H7 (cell line): Measurements from ENCODE around the gene CHRNA4. TPM values are rescaled to one million over a fixed set of nuclear protein-coding genes. Genes with fewer than 3 reads are reported as not detected.
A peak's percentile ranks its signal among the peaks of the same experiment; 100 is the strongest.
"Not testable (repeated sequence)": the region's sequence is repeated elsewhere in the genome, so short reads cannot be mapped to it uniquely, and the experiment has no call there.

Experiments used
- DNase-seq: peaks from one replicate; pipeline ENCODE4 v3.0.0; 2012
- H3K27me3 ChIP-seq: 2 replicates; pipeline ENCODE4 v1.6.0; 2011; ENCODE audit warnings: mild to moderate bottlenecking, low read length; ENCODE audit not compliant: control insufficient read depth, insufficient read depth
- H3K36me3 ChIP-seq: replicated peaks from 2 replicates; pipeline ENCODE4 v1.5.1; 2011; ENCODE audit warnings: low read length; ENCODE audit not compliant: control insufficient read depth, insufficient read depth
- H3K4me3 ChIP-seq: 2 replicates; pipeline ENCODE4 v1.5.1; 2011; ENCODE audit warnings: low read depth, mild to moderate bottlenecking, control low read depth, low read length, moderate library complexity; ENCODE audit not compliant: insufficient read depth
- total RNA-seq: library from RNA; depleted of rRNA; stranded (reverse); fragments of >200 nt; shearing (Covaris generic); gene quantifications from 2 replicates; pipeline ENCODE4 v1.2.3, GENCODE V29; 2014

CHRNA4 gene
- total RNA-seq, 1 experiment from 2014 or later, result 2.0 TPM

DNA sequence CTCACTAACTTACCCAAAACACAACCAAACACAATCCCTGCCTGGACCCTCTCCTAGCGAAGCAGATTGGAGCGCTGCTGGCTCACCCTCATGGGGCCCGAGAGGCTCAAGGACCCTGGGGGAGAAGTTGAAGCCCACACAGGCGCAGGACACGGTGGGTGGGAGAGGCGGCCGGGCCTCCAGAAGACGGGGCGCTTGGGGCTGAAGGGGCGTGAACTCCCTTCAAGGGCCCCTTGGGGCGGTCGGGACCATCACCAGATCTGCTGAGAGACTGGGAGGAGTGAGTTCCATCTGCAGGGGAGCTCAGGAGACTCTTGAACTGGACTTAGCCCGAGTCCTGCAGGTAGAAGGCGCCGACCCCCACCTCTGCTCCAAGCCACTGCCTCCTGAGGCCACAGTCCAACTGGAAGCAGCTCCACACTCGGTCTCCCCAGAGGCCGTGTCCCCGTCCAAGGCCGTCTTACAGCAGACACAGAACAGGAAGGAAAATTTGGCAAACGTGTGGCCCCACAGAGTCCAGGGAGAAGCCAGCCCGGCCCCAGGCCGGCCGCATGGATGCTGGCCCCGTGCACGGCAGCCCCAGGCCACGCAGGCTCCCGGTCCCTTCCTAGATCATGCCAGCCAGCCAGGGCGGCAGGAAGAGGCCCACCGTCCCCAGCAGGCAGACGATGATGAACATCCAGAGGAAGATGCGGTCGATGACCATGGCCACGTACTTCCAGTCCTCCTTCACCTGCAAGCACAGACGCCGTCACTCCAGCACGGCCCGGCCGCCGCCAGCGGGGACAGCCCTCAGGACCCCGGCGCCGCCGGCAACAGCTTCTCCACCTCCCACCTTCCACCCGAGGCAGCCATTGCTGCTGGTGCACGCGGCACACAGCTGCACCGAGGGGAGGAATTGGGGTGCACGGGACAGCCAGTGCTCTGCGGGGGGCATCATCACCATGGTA lies 14.7 kb downstream of the CHRNA4 start:
- Histone ChIP-seq H3K4me3 (no peak overlapping the region), H3K27me3 (no peaks in the 10 kb centered on the region), H3K36me3 (no peaks in the 10 kb centered on the region)
- no peak for DNase-seq

GRCh38 chr20:63345328-63346100 lies 15.6 kb downstream of the CHRNA4 start:
- H3K27me3 ChIP-seq, result no peaks in the 10 kb centered on the region
- H3K4me3 ChIP-seq, result no peak overlapping the region
- H3K36me3 ChIP-seq, result no peaks in the 10 kb centered on the region
- no peak for DNase-seq

GRCh38 chr20:63344616-63345327 lies 16.4 kb downstream of the CHRNA4 start:
- H3K4me3 ChIP-seq, result no peak overlapping the region
- no peaks in the 10 kb centered on the region for H3K27me3 ChIP-seq
- H3K36me3 ChIP-seq, result no peaks in the 10 kb centered on the region
- no peak for DNase-seq

DNA sequence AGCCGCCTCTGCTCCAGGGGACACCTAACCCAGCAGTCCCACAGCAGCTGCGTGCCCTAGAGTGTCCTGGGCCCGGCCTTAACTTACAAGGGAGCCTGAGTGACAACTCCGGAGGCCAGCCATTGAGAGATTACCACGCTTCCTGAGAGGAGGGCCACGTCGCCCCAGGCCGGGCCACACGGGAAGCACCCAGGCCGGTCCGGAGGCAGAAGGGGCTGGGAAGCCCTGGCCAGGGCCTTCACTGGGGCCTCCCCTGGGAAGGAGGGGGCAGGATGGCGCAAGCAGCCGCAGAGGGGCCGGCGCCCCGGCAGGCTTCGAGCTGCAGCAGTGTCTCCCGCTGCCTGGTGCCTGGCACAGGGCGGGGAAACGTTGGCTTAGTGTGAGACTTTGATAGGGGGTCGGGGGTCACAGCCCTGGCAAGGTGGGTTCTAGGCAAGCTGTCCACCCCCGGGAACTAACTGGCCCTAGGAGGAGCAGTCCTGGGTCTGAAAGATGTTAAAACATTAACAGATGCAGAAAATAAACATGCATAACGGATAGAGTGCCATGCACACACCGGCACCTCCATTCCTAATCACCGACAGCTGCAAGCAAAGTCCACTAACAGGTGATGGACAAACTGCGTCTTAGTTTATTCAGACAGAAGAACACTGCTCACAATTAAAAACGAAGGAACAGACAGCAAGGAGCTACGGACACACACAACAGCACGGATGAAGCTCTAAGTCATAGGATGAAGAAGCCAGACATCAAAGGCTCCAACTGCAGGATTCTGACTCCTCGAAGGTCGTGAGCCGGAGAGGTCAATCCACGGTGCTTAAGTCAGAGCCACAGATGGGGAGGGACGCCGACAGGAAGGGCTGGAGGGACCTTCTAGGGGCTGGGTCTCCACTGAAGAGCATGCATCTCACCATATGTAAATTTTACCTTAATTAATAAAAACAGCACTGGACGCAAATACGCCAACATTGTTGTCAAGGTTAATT lies 17.4 kb downstream of the CHRNA4 start:
- peak; percentile 82 for DNase-seq
- no peaks in the 10 kb centered on the region for H3K27me3 ChIP-seq
- H3K36me3 ChIP-seq, result no peaks in the 10 kb centered on the region

GRCh38 chr20:63342561-63343459 lies 18.3 kb downstream of the CHRNA4 start:
- H3K4me3 ChIP-seq, result no peak overlapping the region
- no peaks in the 10 kb centered on the region for H3K36me3 ChIP-seq
- H3K27me3 ChIP-seq, result no peaks in the 10 kb centered on the region
- peak; percentile 87 for DNase-seq

More for the DNA sequence above, 17.4 kb downstream of the CHRNA4 start:
- H3K4me3 ChIP-seq, result no peak overlapping the region

- DNase-seq, H3K27me3 ChIP-seq, H3K36me3 ChIP-seq, H3K4me3 ChIP-seq: not testable (repeated sequence)
These were observed 20.9 kb downstream of the CHRNA4 start for GRCh38 chr20:63340158-63340688.

GRCh38 chr20:63339154-63340094 lies 21.7 kb downstream of the CHRNA4 start:
- H3K4me3 ChIP-seq, H3K27me3 ChIP-seq, H3K36me3 ChIP-seq, DNase-seq: not testable (repeated sequence)

DNA sequence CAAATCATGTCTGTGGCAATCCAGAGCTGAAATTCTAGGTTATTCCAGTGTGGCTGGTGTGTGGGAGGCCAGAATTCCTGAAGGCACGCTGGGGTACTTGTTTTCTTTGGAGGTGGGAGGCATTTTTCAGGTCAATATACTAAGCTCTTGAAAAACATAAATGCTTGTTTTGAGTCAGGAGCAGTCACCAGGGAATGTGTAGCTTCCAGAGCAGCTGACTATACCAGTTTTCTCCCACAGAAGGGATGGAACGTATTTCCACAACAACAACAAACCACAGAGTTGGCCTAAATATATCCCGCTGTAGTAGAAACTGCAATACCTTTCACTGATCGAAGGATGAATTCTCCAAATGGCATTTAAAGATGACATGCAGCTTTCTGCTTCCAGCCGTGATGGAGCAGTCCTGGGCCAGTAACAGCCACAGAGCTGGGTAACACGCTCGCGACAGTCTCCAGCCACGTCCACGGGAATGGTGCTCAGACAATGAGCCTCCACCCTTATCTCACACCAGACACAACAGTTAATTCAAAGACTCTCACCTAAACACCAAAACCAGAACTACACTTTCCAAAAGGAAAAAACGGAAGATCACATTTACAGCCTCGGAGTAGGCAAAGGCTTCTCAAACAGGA lies 23.2 kb downstream of the CHRNA4 start:
- DNase-seq, result no peak
- H3K4me3 ChIP-seq, result no peak overlapping the region

GRCh38 chr20:63336232-63336752 lies 24.9 kb downstream of the CHRNA4 start:
- no peak for DNase-seq
- Histone ChIP-seq H3K4me3 (no peak overlapping the region), H3K27me3 (no peaks in the 10 kb centered on the region), H3K36me3 (no peaks in the 10 kb centered on the region)

More for the DNA sequence above, 23.2 kb downstream of the CHRNA4 start:
- H3K36me3 ChIP-seq, result no peaks in the 10 kb centered on the region
- H3K27me3 ChIP-seq, result no peaks in the 10 kb centered on the region

DNA sequence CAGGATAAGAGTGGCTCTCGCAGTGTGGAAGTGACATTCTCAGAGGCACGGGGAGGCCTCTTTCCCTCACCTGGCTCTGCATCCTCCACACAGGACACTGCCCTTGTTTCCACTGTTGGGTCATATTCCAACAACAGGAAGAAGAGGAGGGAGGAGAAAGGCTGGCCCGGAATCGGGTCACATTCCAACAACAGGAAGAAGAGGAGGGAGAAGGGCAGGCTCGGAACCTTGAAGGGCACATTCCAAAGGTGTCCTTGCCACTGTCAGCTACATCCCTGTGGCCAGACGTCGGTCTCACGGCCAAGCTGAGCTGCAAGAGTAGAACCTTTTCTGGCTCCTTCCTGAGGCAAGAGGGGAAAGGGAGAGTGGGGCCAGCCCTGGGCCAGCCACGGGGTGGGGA lies 25.4 kb downstream of the CHRNA4 start:
- DNase-seq, result no peak
- no peaks in the 10 kb centered on the region for H3K27me3 ChIP-seq
- no peak overlapping the region for H3K4me3 ChIP-seq
- no peaks in the 10 kb centered on the region for H3K36me3 ChIP-seq

DNA sequence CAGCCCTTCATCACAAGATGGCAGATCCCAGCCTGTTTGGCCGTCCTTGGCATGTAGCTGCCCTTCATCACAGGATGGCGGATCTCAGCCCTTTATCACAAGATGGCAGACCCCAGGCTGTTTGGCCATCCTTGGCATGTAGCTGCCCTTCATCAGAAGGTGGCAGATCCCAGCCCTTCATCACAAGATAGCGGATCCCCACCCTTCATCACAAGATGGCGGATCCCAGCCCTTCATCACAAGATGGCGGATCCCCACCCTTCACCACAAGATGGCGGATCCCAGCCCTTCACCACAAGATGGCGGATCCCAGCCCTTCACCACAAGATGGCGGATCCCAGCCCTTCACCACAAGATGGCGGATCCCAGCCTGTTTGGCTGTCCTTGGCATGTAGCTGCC lies 26.1 kb downstream of the CHRNA4 start:
- H3K27me3 ChIP-seq, DNase-seq, H3K36me3 ChIP-seq, H3K4me3 ChIP-seq: not testable (repeated sequence)
